Ishikawa (cell line): ENCODE measurements around the gene ZNF367.

Source experiments
- CEBPB ChIP-seq: IDR thresholded peaks from 2 replicates; pipeline ENCODE4 v1.6.1; 2012
- CREB1 ChIP-seq: IDR thresholded peaks from 2 replicates; pipeline ENCODE4 v1.6.1; 2012; ENCODE audit warnings: low read depth
- EGR1 ChIP-seq: IDR thresholded peaks from 2 replicates; pipeline ENCODE4 v1.6.1; 2012
- EP300 ChIP-seq: IDR thresholded peaks from 2 replicates; pipeline ENCODE4 v1.6.1; 2012; ENCODE audit warnings: borderline replicate concordance
- FOXM1 ChIP-seq: IDR thresholded peaks from 2 replicates; pipeline ENCODE4 v1.6.1; 2012; ENCODE audit warnings: low read depth, borderline replicate concordance
- MAX ChIP-seq: IDR thresholded peaks from 2 replicates; pipeline ENCODE4 v1.6.1; 2012
- NFIC ChIP-seq: IDR thresholded peaks from 2 replicates; pipeline ENCODE4 v1.6.1; 2012
- RAD21 ChIP-seq: IDR thresholded peaks from 2 replicates; pipeline ENCODE4 v1.6.1; 2012; ENCODE audit warnings: low read depth
- REST ChIP-seq: IDR thresholded peaks from 2 replicates; pipeline ENCODE4 v1.6.1; 2012; ENCODE audit warnings: low read depth, mild to moderate bottlenecking
- TAF1 ChIP-seq: IDR thresholded peaks from 2 replicates; pipeline ENCODE4 v1.6.1; 2012; ENCODE audit warnings: low read depth, mild to moderate bottlenecking
- TCF12 ChIP-seq: IDR thresholded peaks from 2 replicates; pipeline ENCODE4 v1.6.1; 2012; ENCODE audit warnings: low read depth
- TEAD4 ChIP-seq: IDR thresholded peaks from 2 replicates; pipeline ENCODE4 v1.6.1; 2012
- USF1 ChIP-seq: IDR thresholded peaks from 2 replicates; pipeline ENCODE4 v1.6.1; 2012
- YY1 ChIP-seq: IDR thresholded peaks from 2 replicates; pipeline ENCODE4 v1.6.1; 2012; ENCODE audit warnings: low read depth
- ZBTB7A ChIP-seq: IDR thresholded peaks from 2 replicates; pipeline ENCODE4 v1.6.1; 2012; ENCODE audit warnings: low read depth

Gene ZNF367

GRCh38 chr9:96413302-96414221, 4.6 kb downstream of the ZNF367 start:
- no peak for TF ChIP-seq EGR1
- TF ChIP-seq REST = no peak
- TF ChIP-seq USF1 = no peak
- TF ChIP-seq NFIC = no peak
- TF ChIP-seq CREB1 = no peak
- TF ChIP-seq ZBTB7A = no peak
- TF ChIP-seq FOXM1 = no peak
- no peak for TF ChIP-seq RAD21
- TF ChIP-seq MAX = no peak

- TF ChIP-seq TEAD4 (no peak), CEBPB (no peak), EGR1 (no peak), RAD21 (no peak), CREB1 (no peak), YY1 (no peak), NFIC (no peak), USF1 (no peak), FOXM1 (no peak), EP300 (no peak), ZBTB7A (no peak), REST (no peak)
Observed at GRCh38 chr9:96412174-96412913, 5.8 kb downstream of the ZNF367 start.

GRCh38 chr9:96411129-96411838, 6.9 kb downstream of the ZNF367 start:
- TF ChIP-seq CEBPB (no peak), CREB1 (no peak), TEAD4 (no peak), RAD21 (no peak), EGR1 (no peak), TAF1 (no peak), ZBTB7A (no peak), TCF12 (no peak), USF1 (no peak)

GRCh38 chr9:96408409-96409280, 9.5 kb downstream of the ZNF367 start:
- TF ChIP-seq USF1 (0 out of 2 replicates have a peak, but pooled peaks have one; percentile 35), CEBPB (no peak)
